HEK293 (cell line): ENCODE results near the gene KCNC2.

Experiments used
- CTCF ChIA-PET: fragments of 350-600 bp; formaldehyde crosslinking; extraction: SDS; loops from one replicate; lab custom pipeline; 2021; ENCODE audit warnings: antibody characterized with exemption; lab: Yijun Ruan, JAX
- POLR2A ChIA-PET: fragments of 300-600 bp; formaldehyde crosslinking; extraction: SDS; loops from one replicate; lab custom pipeline; 2020; ENCODE audit warnings: antibody characterized with exemption, inconsistent platforms; lab: Yijun Ruan, JAX
- H3K27ac ChIP-seq: fragments of 200-500 bp; sonication (Bioruptor generic); 2 replicates; pipeline ENCODE4 v1.5.1; 2014; ENCODE audit warnings: low read depth, low read length, control low read depth, inconsistent platforms; ENCODE audit errors: extremely low read depth
- H3K36me3 ChIP-seq, 2 experiments: fragments of 200-500 bp in 1 of 2; sonication (Bioruptor generic) in 1 of 2; 1 replicate in 1 of 2; 2 replicates in 1 of 2; pipeline ENCODE4 v1.5.1; 2014 to 2017; ENCODE audit warnings: inconsistent platforms in 2 of 2, low read length in 2 of 2; ENCODE audit not compliant: control insufficient read depth in 2 of 2, insufficient read depth in 1 of 2
- H3K4me1 ChIP-seq: fragments of 200-500 bp; sonication (Bioruptor generic); 2 replicates; pipeline ENCODE4 v1.5.1; 2014; ENCODE audit warnings: mild to moderate bottlenecking, low read length, inconsistent platforms; ENCODE audit not compliant: control insufficient read depth, insufficient read depth
- H3K4me3 ChIP-seq: 2 replicates; pipeline ENCODE4 v1.5.1; 2011; ENCODE audit warnings: low read depth, mild to moderate bottlenecking, control low read depth, low read length, moderate library complexity
- H3K9me3 ChIP-seq: fragments of 200-500 bp; sonication (Bioruptor generic); 2 replicates; pipeline ENCODE4 v1.5.1; 2014; ENCODE audit warnings: low read depth, low read length, inconsistent platforms; ENCODE audit not compliant: control insufficient read depth, insufficient read depth
- CTCF ChIP-seq: fragments of 450-650 bp; formaldehyde crosslinking; IDR thresholded peaks from 2 replicates; pipeline ENCODE4 v1.5.1; 2016; ENCODE audit warnings: missing biosample characterization, missing genetic modification characterization
- KLF10 ChIP-seq: fragments of 450-650 bp; IDR thresholded peaks from 2 replicates; pipeline ENCODE4 v1.5.1; 2018; ENCODE audit warnings: missing biosample characterization, mild to moderate bottlenecking, missing genetic modification characterization
- OVOL3 ChIP-seq: fragments of 450-650 bp; formaldehyde crosslinking; IDR thresholded peaks from 2 replicates; pipeline ENCODE4 v1.5.1; 2016; ENCODE audit warnings: missing biosample characterization, missing genetic modification characterization
- PBX3 ChIP-seq: sonication (generic); formaldehyde crosslinking; IDR thresholded peaks from 2 replicates; pipeline ENCODE4 v1.8.1; 2022; ENCODE audit warnings: mild to moderate bottlenecking, moderate library complexity, missing genetic modification reagents
- SCRT1 ChIP-seq: fragments of 450-650 bp; formaldehyde crosslinking; IDR thresholded peaks from 2 replicates; pipeline ENCODE4 v1.5.1; 2016; ENCODE audit warnings: missing biosample characterization, missing genetic modification characterization, borderline replicate concordance
- SP7 ChIP-seq: fragments of 450-650 bp; formaldehyde crosslinking; IDR thresholded peaks from 2 replicates; pipeline ENCODE4 v1.5.1; 2016; ENCODE audit warnings: missing biosample characterization, missing genetic modification characterization
- YY2 ChIP-seq: fragments of 450-650 bp; formaldehyde crosslinking; IDR thresholded peaks from 2 replicates; pipeline ENCODE4 v1.5.1; 2016; ENCODE audit warnings: missing biosample characterization, missing genetic modification characterization
- ZBTB20 ChIP-seq: fragments of 450-650 bp; formaldehyde crosslinking; IDR thresholded peaks from 2 replicates; pipeline ENCODE4 v1.5.1; 2016; ENCODE audit warnings: missing biosample characterization, missing genetic modification characterization
- ZEB2 ChIP-seq: fragments of 450-650 bp; formaldehyde crosslinking; IDR thresholded peaks from 2 replicates; pipeline ENCODE4 v1.5.1; 2016; ENCODE audit warnings: missing biosample characterization, missing genetic modification characterization
- ZFP69B ChIP-seq: fragments of 450-650 bp; formaldehyde crosslinking; IDR thresholded peaks from 2 replicates; pipeline ENCODE4 v1.5.1; 2016; ENCODE audit warnings: missing biosample characterization, missing genetic modification characterization
- ZNF18 ChIP-seq: fragments of 450-650 bp; formaldehyde crosslinking; IDR thresholded peaks from 2 replicates; pipeline ENCODE4 v1.5.1; 2016; ENCODE audit warnings: missing biosample characterization, missing genetic modification characterization
- ZNF211 ChIP-seq: fragments of 450-650 bp; formaldehyde crosslinking; IDR thresholded peaks from 2 replicates; pipeline ENCODE4 v1.5.1; 2016; ENCODE audit warnings: low read depth, missing biosample characterization, missing genetic modification characterization
- ZNF335 ChIP-seq: fragments of 450-650 bp; formaldehyde crosslinking; conservative IDR thresholded peaks from 2 replicates; pipeline ENCODE4 v1.5.1; 2016; ENCODE audit warnings: missing biosample characterization, missing genetic modification characterization
- ZNF362 ChIP-seq: fragments of 450-650 bp; formaldehyde crosslinking; IDR thresholded peaks from 2 replicates; pipeline ENCODE4 v1.5.1; 2016; ENCODE audit warnings: missing biosample characterization, missing genetic modification characterization
- ZNF37A ChIP-seq: fragments of 450-650 bp; IDR thresholded peaks from 2 replicates; pipeline ENCODE4 v1.5.1; 2018; ENCODE audit warnings: missing biosample characterization, missing genetic modification characterization
- ZNF449 ChIP-seq: fragments of 450-650 bp; formaldehyde crosslinking; IDR thresholded peaks from 2 replicates; pipeline ENCODE4 v1.5.1; 2017; ENCODE audit warnings: missing biosample characterization, mild to moderate bottlenecking, missing genetic modification characterization, moderate library complexity
- ZNF510 ChIP-seq: fragments of 450-650 bp; formaldehyde crosslinking; IDR thresholded peaks from 2 replicates; pipeline ENCODE4 v1.5.1; 2018; ENCODE audit warnings: mild to moderate bottlenecking, missing genetic modification characterization, missing biosample characterization; ENCODE audit not compliant: insufficient replicate concordance
- ZNF529 ChIP-seq: fragments of 450-650 bp; formaldehyde crosslinking; IDR thresholded peaks from 2 replicates; pipeline ENCODE4 v1.5.1; 2017; ENCODE audit warnings: missing genetic modification characterization, missing biosample characterization; ENCODE audit not compliant: insufficient replicate concordance
- ZNF530 ChIP-seq: fragments of 450-650 bp; formaldehyde crosslinking; IDR thresholded peaks from 2 replicates; pipeline ENCODE4 v1.5.1; 2016; ENCODE audit warnings: low read depth, missing biosample characterization, missing genetic modification characterization
- ZNF596 ChIP-seq: fragments of 450-650 bp; IDR thresholded peaks from 2 replicates; pipeline ENCODE4 v1.5.0; 2018; ENCODE audit warnings: missing biosample characterization, mild to moderate bottlenecking, missing genetic modification characterization, moderate library complexity
- ZNF664 ChIP-seq: fragments of 450-650 bp; formaldehyde crosslinking; IDR thresholded peaks from 2 replicates; pipeline ENCODE4 v1.5.1; 2016; ENCODE audit warnings: missing biosample characterization, missing genetic modification characterization
- ZSCAN4 ChIP-seq: fragments of 450-650 bp; formaldehyde crosslinking; IDR thresholded peaks from 2 replicates; pipeline ENCODE4 v1.5.1; 2017; ENCODE audit warnings: missing biosample characterization, missing genetic modification characterization

KCNC2 gene

GRCh38 chr12:75121036-75121705 lies 88.5 kb downstream of the KCNC2 start (continued):
- TF ChIP-seq ZNF449 (tag by site-specific recombination) (no peak), SP7 (no peak), ZNF510 (tag by site-specific recombination) (no peak), ZNF18 (tag by site-specific recombination) (no peak), ZFP69B (tag by site-specific recombination) (no peak)

- Histone ChIP-seq H3K9me3 (no peaks in the 10 kb centered on the region; the same call in 1 of the 2 replicates), H3K4me1 (no peaks in the 10 kb centered on the region), H3K36me3 (no peaks in the 10 kb centered on the region), H3K4me3 (no peak overlapping the region), H3K27ac (no peak overlapping the region)
- TF ChIP-seq ZNF596 (no peak), ZNF211 (tag by site-specific recombination) (no peak), OVOL3 (tag by site-specific recombination) (no peak), PBX3 (CRISPR knock-in tag) (no peak), SCRT1 (no peak), ZEB2 (no peak), KLF10 (tag by site-specific recombination) (no peak), ZNF530 (tag by site-specific recombination) (no peak), ZNF362 (tag by site-specific recombination) (no peak), ZBTB20 (no peak), ZNF664 (tag by site-specific recombination) (no peak), ZSCAN4 (tag by site-specific recombination) (no peak), ZNF37A (tag by site-specific recombination) (no peak), YY2 (tag by site-specific recombination) (no peak), CTCF (tag by site-specific recombination) (no peak), ZNF335 (tag by site-specific recombination) (no peak), ZNF529 (tag by site-specific recombination) (no peak)
- CTCF ChIA-PET = no interaction called here
- POLR2A ChIA-PET = no interaction called here
Measured at GRCh38 chr12:75120311-75120711, 89.3 kb downstream of the KCNC2 start.
